HCEC 1CT (cell line): ENCODE data around the gene ABCB9.

Experiments
- DNase-seq: peaks from one replicate; pipeline ENCODE4 v3.0.0-alpha.2; 2017

Gene ABCB9

DNA sequence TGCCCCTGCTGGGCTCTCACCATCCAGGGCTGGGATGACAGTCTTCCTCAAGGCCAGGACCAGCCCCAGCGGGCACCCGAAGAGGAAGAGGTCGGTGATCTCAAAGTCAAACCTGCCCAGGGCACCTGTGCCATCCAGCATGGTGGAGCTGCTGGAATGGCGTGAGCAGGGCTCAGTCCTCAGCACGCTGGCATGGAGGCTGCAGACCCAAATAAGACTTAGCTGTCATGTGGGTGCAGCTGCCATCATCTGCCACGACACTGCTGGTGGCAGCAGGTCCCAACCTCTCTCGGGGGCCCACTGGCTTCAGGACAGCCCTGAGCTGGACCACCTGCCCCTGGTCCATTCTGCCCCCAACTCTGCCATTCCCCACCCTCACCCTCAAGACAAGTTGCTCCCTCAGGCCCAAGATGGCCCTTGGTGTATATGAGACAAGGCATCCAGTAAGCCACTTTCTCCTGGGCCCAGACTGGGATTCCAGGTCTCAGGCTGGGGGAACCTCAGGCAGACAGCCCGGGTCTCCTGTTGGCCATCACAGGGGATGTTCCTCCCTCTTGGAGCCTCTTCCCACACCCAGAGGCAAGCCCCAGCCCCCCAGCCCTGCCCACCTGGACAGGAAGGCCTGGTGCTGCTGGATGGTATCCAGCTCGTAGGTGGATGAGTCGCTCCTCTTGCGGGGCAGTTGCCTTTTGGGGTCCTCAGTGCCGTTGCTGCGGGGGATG, 28.7 kb upstream of the ABCB9 start:
- no peak for DNase-seq

DNA sequence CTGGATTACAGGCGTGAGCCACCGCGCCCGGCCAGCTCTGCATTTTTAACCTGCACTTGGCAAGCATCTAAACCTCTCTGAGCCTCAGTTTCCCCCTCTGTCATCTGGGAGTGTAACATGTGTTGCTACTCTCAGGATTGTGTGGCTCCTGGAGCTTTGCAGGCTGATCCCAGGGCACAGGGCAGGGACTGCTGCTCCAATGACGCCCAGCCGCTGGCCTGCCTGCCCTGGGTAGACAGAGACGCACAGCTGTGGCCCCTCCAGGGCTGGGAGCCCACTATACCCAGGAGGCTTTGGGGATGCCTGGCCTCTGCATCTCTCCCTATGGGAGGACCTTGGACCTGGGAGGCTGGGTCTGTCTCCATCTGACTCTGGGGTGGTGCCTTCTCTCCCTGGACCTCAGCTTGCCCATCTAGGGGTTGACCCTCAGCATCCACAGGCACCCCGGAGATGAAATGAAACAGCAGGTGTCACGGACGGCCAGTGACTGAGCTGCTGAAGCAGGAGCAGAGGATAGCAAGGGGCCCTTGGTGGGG, 27.9 kb upstream of the ABCB9 start:
- DNase-seq = no peak

DNA sequence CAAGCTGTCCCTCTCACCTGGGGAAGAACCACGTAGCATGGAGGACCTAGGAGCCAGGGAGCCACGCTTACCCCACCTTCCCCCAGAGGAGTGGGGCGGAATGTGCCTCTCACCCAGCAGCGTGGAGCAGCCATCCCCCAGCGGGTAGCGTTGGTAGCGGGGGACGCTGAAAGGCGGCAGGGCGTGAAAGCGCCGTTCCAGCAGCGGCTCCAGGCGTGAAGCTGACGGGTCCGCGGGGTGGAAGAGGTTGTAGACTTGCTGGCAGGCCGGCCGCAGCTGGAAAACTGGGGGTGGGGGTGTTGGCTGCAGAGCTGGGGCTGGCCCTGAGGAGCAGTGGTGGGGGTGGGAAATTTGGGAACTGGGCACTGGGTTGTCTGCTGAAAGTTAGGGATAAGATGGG, 26.1 kb upstream of the ABCB9 start:
- DNase-seq = no peak

DNA sequence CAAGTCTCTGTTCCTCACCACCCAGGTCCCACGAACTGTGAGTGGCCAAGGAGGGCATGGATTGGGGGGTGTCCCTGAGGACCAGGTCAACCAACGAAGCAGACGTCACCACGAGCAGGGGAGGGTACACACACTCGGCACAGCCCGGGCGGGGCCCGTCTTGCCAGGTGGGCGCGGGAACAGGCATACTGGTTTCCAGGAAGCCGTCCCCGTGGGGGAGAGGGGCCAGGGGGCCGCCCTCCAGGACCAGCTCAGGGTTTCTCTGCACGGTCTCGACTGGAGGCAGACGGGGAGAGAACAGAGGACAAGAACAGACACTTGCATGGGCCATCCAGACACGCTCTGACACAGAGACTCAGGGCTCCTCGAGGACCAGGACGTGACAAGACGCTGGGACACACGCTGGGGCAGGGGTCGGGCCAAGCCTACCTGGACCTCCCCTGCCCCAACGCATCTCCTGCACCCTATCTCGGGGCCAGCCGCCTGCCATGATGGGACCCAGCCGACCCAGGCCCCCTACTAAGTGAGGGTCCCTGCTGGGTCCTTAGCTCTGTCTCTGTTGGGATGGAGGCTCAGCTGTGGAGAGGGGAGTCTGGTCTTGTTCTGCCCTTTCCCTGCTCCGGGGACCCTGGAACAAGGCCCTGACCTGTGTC, 25.5 kb upstream of the ABCB9 start:
- DNase-seq = no peak

DNA sequence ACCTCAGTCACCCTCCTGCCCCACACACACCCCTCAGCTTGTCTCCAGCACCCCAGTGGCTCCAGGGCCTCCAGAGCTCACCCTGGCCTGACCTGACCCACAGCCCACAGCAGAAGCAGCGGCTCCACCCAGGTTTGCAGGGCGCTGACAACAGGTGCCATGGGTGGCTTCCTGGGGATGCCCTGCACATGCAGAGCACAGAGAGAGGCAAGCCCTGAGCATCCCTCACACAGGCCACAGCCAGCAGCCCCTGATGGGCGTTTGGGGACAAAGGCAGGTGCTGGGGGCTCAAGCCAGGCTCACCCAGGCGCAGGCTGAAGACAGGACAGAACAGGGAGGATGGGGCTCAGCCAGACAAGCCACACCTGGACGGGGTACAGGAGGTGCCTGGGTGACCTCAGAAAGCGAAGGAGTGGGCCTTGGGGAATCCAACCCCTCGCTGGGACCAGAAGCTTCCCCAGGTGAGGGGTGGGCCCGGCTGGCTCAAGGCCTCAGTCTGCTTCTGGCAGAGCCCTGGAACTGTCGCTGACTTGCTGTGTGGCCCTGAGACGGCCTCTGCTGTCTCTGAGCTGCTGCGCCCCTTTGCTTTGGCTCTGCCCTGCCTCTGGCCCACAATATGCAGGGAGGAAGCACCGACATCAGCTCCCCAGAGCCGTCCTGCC, 24.8 kb upstream of the ABCB9 start:
- DNase-seq = no peak

DNA sequence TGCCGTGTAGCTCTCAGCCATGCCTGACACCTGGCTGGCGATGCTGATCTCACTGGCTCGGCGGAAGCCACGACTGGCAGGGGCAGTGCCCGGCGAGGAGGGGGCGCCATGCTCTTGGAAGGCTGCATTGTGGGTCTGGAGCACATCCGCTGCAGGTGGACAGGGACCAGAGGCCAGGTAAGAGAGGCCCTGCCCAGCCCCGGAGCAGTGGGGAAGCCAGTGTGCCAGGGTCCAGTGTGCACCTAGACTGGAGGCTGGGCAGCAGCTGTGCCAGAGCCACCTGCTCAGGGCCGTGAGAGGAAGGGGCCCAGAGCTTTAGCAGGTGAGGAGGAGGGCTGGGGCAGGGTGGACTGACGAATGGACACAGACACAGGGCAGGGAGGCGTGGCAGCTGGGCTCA, 24.3 kb upstream of the ABCB9 start:
- no peak for DNase-seq

DNA sequence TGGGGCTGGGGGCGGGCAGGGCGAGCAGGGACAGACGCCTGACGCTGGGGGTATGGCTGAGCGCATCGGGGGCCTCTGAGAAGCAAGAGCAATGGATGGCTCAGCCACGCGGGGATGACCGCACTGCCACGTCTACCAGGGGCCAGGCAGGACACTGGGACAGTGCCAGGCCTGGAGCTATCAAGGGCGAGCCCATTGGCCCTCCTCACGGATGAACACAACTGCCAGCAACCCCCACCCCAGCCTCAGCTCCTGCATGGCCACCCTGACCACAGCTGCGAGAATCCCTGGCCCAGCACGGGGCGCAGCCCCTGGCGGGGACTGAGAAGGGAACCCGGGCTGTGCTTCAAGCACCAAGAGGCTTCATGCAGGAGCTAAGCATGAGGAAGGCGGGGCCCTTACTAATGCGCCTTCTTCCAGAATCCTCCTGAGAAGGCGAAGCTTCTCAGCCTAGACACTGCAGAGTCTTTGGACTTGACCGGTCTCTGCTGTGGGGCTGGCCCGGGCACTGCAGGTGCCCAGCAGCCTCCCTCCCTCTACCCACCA, 23.7 kb upstream of the ABCB9 start:
- DNase-seq = no peak

DNA sequence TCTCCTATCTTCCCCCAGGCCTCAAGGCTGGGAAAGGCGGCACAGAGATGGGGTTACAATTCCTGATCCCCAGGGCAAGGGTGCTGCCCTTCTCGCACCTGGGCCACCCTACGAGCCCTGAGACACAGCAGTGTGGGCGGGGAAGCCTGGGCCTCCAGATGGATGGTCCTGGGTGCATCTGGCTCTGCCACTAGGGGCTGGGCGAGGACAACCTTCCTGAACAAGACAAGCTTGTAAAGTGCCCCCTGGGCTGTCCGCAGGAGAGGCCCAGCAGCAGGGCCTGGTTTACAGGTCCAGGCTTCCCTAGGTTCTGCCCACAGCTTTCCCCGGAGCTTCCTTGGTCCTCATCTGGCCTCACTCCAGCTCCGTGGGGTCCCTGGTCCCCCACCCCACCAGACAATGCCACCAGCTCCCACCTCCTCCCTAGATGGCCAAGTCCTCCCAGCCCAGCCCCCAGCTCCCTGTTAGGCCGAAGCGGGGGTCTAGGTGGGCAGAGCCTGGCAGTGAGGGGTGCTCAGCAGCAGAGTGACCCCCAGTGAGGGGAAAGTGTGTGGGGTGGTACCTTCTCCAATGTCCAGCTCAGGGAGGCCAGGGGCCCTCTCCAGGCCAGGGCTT, 23.1 kb upstream of the ABCB9 start:
- DNase-seq = no peak

DNA sequence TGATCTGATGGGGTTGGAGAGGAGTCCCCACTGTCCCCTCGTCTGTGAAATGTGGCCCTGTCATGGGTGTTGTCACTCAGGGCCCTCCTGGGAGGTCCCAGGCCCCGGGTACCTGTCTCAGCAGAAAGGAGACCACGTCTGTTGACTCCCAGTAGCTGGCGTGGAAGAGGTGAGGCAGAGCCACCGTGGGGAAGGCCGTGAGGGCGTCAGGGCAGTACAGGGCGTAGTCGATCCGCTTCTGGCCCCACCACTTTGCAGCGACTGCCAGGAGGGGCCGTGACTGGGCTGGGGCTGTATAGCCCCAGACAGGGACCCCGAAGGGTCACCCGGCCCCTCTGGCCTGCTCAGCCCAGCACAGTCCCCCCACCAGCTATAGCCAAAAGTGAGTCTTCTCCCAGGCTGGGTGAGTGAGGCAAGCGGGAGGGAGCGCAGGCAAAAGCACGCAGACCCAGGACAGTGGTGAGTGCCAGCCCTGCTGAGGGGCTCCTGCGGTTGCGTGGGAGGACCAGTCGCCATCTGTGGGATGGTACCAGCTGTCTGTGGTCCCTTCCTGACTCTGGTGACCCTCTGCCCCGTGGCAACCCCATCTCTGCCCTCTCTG, 22.4 kb upstream of the ABCB9 start:
- no peak for DNase-seq

DNA sequence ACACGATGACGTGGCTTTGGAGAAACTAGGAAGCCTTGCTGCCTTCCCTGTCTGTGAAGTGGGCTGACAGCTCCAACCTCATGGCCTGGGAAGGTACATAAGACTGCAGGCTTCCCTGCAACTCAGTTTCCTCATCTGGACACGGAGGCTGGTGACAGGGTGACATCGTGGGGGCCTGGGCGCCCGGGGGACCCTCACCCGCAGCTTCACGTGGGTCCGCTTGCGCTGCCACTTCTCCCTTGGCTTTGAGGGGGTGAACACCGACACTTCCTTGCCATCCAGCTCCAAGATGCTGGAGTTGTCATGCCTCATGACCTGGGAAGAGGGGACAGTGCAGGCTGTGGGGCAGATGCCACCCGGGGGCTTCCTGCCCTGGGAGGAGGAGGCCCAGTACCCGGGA, 21.8 kb upstream of the ABCB9 start:
- DNase-seq = no peak

DNA sequence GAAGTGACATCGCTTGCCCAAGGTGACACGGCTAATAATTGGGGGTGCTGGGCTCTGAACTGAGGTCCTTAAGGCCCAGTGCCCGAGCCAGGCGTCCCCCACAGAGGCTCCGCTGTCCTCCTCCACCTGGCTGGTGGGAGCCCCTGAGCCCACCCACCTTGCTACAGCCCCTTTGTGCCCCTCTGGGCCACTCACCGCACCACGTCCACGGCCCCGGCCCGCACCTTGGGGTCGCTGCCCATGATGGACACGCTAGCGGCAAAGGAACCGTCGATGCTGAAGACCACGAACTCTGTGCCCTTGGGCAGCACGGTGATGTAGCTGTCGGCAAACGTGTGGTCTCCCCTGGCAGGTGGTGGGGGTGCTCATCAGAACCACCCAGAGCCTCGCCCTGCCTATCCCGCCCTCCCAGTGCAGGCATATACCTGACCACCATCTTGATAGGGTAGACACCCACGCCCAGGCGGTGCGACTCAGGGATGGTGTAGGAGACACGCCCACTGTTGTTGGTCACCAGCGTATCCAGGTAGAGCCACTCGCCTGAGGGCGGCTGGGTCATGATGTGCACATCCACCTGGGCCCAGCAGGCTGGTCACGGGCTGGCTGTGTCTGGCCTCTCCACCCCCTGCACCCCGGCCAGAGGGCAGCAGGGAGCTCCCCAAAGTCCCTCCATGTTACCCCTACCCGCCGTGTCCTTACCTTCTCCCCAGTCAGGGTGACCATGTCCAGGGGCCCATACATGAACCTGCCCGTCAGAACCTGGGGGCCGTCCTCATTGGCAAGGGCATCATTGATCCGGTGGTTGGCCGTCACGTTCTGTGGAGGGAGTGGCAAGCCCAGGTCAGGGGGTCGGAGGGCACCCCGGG, 21.1 kb upstream of the ABCB9 start:
- no peak for DNase-seq

DNA sequence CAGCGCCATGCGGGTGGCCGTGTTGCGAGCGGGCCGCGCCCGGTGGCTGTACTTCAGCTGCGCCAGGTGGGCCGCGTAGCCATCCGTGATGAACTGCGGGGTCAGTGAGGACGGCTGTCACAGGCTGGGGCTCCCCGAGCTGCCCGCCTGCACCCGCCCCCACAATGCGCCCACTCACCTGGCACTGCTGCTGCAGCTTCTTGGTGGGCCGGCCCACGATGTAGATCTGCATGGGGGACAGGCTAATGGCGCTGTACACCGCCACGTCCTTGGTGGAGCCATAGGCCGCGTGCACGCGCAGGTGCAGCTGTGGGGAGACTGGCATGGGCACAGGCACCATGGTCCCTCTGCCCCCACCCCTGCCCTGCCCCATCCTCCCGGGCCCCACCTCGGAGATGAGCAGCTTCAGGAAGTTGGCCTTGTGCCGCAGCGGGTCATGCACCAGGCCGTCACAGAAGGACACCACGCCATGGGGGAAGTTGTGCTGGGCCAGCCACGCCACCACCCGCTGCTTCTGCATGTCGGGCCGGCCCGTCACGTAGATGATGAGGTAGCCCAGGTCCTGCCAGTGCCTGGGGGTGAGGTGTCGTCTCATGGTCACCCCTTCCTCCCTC, 20.1 kb upstream of the ABCB9 start:
- DNase-seq = no peak

DNA sequence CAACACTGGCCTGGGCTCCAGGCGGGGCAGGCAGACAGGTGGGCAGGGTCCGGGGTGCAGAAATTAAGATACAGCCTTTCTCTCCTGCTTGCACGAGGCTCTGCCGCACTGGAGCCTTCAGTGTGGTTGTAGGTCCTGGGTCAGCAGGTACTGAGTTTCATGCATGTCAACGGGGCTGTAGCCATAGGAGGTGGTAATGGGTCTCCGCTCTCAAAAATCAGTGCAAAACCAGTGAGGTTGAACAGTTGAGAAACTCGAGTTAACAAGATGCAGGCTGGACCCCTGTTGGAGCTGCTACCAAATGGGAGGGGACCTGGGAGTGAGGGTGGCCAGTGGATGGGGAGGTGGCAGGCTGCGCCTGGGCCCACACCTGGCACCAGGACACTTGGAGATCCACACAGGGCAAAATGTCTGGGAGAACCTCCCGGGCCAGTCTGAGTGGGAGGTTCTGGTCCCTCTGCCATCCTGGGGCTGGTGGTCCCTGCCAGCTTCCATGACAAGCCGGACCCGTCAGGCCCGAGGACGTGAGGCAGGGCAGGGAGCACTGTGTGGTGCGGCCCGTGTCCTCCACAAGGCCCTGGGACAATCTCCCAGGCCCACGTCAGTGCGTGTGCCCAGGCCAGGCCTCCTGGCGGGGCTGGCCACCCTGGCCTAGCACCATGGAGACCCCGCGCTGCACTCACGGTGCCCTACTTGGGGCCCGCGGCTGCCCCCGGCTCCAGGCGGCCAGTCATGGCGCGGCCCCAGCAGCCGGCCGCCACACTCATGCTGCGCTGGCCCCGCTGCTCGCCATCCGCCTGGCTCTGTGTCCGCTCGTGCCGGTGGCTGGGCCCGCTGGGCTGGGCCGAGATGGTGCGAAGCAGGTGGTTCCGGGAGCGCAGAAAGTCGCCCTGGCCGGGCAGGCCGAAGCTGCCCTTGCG, 19.3 kb upstream of the ABCB9 start:
- no peak for DNase-seq

DNA sequence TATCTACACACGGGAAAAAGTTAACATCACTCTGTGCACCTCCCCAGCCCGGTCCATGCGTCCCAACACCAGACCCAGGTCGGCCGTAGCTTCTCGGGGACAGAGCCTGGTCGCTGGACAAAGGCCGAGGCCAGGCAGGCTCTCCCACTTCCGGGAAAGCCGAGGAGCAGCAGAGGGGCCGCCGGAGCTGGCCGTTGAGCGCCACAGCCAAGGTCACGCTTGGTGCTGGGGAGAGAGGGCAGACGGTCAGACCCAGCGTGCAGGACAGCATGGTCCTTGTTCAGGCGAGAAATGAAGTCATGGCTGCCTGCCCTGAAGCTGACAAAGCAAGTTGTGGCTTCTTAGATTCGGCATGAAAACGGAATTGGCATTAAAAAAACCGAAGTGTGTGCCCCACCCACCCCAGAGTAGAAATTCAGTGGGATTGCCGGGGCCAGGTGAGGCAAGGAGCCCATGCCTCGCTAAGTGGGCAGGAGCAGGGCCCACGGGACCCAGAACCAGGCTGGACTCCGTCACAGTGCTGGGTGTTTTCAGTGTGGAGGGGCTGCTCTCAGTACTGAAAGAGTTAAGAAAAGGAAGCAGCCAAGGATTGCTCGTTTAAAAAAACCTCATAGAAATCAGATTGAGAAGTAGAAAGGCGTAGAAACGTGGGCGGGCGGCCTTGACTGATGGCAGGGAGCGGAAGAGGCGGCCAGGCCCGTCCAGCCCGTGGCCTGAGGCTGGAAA, 18.5 kb upstream of the ABCB9 start:
- no peak for DNase-seq

DNA sequence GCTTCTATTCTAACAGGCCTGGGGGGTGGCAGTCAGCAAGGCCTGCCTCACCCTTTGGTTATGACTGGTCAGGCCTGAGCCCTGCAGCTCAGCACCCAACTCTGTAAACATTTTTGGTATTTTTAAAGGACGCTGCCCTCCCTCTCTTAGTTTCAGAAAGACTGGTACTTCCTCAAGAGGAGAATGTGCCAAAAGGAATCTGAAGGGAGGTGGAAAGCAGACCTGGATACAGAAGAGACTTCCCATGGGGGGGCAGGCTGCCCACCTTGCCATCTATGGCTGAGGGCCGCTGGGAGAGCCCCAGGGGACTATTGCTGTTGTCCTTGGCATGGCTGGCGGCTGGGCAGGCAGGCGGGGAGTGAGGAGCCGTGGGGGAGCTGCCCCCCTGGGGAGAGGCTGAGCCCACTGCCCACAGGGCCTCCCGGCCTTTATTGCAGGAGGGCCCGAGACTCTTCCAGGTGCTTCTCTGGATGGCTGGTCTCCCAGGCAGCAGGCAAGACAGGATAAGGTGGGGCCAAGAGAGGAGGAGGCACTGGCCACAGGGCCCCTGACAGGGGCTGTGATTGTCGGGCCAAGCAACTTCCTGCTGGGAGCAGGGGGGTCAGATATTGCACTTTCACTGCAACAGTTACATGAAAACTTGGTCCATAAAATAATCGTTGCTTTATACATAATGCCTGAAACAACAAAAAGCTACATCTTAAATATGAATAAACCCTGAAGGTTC, 17.7 kb upstream of the ABCB9 start:
- no peak for DNase-seq

DNA sequence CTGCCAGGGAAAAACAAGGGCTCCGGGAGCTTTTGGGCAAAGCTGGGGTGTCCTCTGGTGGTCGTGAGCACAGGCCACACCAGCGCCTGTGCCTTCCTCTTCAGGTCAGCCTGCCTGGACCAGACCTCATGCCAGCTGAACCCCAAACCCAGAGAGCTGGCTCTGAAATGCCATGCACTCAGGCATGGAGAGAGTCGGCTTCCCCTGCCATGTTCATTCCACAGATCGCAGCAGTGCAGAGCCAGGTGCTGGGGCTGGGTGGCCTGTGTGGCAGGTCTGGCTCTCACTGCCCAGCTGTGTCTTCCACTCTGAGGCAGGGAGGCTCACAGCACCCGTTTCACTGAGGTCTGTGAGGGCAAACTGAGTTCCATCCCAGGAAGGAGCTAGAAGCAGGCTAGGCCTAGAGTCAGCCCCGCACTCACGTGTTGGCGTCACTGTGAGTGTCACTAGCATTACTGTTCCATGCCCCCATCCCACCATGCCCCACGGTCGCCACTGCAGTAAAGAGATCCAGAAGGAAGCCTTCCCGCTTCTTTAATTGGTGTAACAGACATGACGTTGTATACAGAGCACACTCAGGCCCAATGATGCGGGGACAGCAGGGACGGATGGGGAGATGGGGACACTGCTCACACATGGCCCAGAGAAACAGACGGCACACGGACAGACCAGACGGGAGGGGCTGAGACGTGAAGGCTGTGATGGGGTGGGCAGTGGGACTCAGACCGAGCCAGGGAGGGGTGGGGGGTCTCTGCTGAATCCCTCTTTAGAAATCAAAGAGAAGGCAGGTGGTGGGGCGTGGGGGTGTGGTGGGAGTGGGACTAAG, 16.9 kb upstream of the ABCB9 start:
- DNase-seq = no peak

DNA sequence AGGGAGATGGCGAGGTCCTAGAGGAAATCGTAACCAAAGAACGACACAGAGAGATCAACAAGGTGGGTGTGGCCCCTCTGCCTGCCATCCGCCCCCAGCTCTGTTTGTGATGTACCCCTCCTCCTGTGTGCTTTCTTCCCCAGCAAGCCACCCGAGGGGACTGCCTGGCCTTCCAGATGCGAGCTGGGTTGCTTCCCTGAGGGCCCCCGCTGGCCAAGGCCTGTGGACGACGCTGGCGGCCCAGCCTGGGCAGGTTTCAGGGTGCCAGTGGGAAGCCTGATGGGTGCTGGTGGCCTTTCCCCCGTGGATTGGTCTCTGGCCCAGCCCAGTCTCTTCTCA, 16.2 kb upstream of the ABCB9 start:
- no peak for DNase-seq
